ENCODE measurements around the gene FBXO7.

DNA sequence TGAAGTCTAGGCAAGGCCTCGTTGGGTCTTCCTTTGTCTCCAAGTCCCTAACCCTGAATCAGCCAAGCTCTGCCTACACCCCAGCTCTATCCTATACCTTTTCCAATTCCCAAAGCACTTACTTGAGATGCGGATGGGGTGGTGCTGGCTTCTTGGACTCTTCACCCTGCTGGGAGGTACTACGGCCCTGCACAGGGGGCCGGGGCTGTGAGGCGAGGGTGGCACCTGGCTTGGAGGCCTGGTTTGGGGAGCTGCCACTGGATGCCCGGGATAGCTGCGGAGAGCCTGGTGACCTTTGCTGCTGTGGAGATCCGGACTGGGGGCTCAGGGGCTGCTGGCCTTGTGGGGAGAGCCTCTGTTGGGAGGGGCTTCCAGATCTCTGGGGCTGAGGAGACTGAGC is 43.3 kb downstream of the FBXO7 start:
- no peak for TF ChIP-seq ZNF274 (IDR thresholded peaks at IDR 0.05; ENCODE audit: low read depth, low read length)
- no peak for TF ChIP-seq YY1 (IDR thresholded peaks at IDR 0.05; ENCODE audit: insufficient read depth, insufficient read length)
- TF ChIP-seq SUZ12 (IDR thresholded peaks at IDR 0.05; ENCODE audit: extremely low read depth, insufficient read depth, insufficient read length) = no peak
